Measurements from ENCODE around the gene FCN3. TPM values are rescaled to one million over a fixed set of nuclear protein-coding genes. Genes with fewer than 3 reads are reported as not detected.

Gene FCN3
- total and polyA plus RNA-seq, 9 of the 15 experiments (the other 6 are each of a cell fraction or from before 2014, with no cell fraction given): 0.49 TPM; not detected in 8

DNA sequence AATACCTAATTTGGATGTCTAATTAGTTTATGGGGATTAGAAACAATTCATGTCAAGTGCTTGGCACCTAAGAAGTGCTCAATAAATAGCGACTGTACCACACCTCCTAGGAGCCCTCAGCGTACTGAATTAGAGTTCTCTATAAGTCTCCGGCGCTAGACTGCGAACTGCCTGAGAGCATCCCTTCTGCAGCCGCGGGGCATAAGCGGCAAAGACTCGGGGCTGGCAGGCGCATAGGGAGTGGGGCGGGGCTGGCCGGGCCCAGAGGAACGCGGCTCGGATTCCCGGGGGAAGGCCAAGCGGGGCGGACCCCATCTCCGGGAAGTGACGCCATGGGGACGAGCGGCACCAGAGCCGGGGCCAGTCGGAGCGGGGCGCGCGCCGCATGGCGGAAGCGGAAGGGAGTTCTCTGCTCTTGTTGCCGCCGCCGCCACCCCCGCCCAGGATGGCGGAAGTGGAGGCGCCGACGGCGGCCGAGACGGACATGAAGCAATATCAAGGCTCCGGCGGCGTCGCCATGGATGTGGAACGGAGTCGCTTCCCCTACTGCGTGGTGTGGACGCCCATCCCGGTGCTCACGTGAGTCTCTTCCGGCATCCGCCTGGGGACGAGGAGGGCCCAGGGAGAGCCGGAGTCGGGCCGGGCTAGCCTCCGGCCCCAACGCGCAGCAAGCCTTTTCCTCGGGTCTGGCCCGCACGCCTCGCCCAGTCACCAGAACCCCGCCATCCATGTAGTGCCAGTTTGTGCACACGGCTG is 52.6 kb downstream of the FCN3 start, which contains the start of gene TMEM222 (continued):
- TF ChIP-seq CREB1 (IDR thresholded peaks at IDR 0.05) (peak; percentile 95), CREB1 (CRISPR knock-in tag; IDR thresholded peaks at IDR 0.05) (peak; percentile 99), ASH1L (IDR thresholded peaks at IDR 0.05; ENCODE audit: borderline replicate concordance, low read depth, partially characterized antibody) (peak; percentile 64), KLF13 (tag; IDR thresholded peaks at IDR 0.05; ENCODE audit: borderline replicate concordance, low read depth) (peak; percentile 98), SMC3 (conservative IDR thresholded peaks at IDR 0.05; ENCODE audit: insufficient read depth, low read depth, low read length) (peak; percentile 26; the same call in 1 of the 2 replicates), KAT7 (CRISPR knock-in tag; IDR thresholded peaks at IDR 0.05; ENCODE audit: borderline replicate concordance) (peak; percentile 97), THAP12 (CRISPR knock-in tag; IDR thresholded peaks at IDR 0.05) (peak; percentile 57; the same call in 1 of the 2 replicates), HDAC3 (IDR thresholded peaks at IDR 0.05; ENCODE audit: borderline replicate concordance, partially characterized antibody) (peak; percentile 62), SIRT6 (IDR thresholded peaks at IDR 0.05; ENCODE audit: low read depth, low read length) (no peak), PCBP1 (IDR thresholded peaks at IDR 0.05; ENCODE audit: low read depth, low read length, poor library complexity, severe bottlenecking) (peak; percentile 74), ZNF707 (CRISPR knock-in tag; conservative IDR thresholded peaks at IDR 0.05) (no peak), MTA2 (IDR thresholded peaks at IDR 0.05; ENCODE audit: low read depth) (no peak), SAFB2 (IDR thresholded peaks at IDR 0.05; ENCODE audit: borderline replicate concordance, low read depth, low read length, severe bottlenecking) (no peak), ZNF384 (IDR thresholded peaks at IDR 0.05; ENCODE audit: low read depth, low read length) (peak; percentile 58; the same call in 1 of the 2 replicates), SUPT5H (IDR thresholded peaks at IDR 0.05) (peak; percentile 92), ZNF445 (CRISPR knock-in tag; IDR thresholded peaks at IDR 0.05; ENCODE audit: low read depth) (no peak), DNMT1 (IDR thresholded peaks at IDR 0.05) (no peak), ZNF274 (IDR thresholded peaks at IDR 0.05; ENCODE audit: borderline replicate concordance, low read depth, low read length) (no peak), SIN3B (IDR thresholded peaks at IDR 0.05; ENCODE audit: low read depth) (peak; percentile 96), ZNF644 (tag; IDR thresholded peaks at IDR 0.05; ENCODE audit: low read depth) (no peak), TEAD4 (IDR thresholded peaks at IDR 0.05; ENCODE audit: low read length) (no peak), TEAD4 (CRISPR knock-in tag; IDR thresholded peaks at IDR 0.05; ENCODE audit: borderline replicate concordance) (peak; percentile 97; the same call in 1 of the 2 replicates), KLF10 (CRISPR knock-in tag; IDR thresholded peaks at IDR 0.05) (no peak), ZNF561 (CRISPR knock-in tag; conservative IDR thresholded peaks at IDR 0.05) (no peak)
- TF ChIP-seq, protein P1, sequence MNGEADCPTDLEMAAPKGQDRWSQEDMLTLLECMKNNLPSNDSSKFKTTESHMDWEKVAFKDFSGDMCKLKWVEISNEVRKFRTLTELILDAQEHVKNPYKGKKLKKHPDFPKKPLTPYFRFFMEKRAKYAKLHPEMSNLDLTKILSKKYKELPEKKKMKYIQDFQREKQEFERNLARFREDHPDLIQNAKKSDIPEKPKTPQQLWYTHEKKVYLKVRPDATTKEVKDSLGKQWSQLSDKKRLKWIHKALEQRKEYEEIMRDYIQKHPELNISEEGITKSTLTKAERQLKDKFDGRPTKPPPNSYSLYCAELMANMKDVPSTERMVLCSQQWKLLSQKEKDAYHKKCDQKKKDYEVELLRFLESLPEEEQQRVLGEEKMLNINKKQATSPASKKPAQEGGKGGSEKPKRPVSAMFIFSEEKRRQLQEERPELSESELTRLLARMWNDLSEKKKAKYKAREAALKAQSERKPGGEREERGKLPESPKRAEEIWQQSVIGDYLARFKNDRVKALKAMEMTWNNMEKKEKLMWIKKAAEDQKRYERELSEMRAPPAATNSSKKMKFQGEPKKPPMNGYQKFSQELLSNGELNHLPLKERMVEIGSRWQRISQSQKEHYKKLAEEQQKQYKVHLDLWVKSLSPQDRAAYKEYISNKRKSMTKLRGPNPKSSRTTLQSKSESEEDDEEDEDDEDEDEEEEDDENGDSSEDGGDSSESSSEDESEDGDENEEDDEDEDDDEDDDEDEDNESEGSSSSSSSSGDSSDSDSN (IDR thresholded peaks at IDR 0.05; ENCODE audit: borderline replicate concordance in 1 of 2, low read depth in 2 of 2, low read length in 2 of 2): 0 out of 4 replicates have a peak, but pooled peaks of 1 of the 2 experiments have one; percentile 42
